Right lobe of liver (tissue), 6 donors: ENCODE results near the gene MSRB1. TPM values are rescaled to one million over a fixed set of nuclear protein-coding genes. Genes with fewer than 3 reads are reported as not detected.

Source experiments
- ATAC-seq, 4 donors: fragments of 200-7000 bp; cut with Tn5 transposase; one replicate each; pipeline ENCODE4 v1.9.1; 2020; ENCODE audit warnings: mild to moderate bottlenecking in 4 of 4, moderate library complexity in 4 of 4
- DNase-seq, 3 donors: peaks; one replicate each; pipeline ENCODE4 v3.0.0-alpha.2; 2020
- H3K27ac ChIP-seq, 3 donors: fragments of 200-600 bp; one replicate each; pipeline ENCODE4 v1.8.0; 2022
- H3K27me3 ChIP-seq, 2 donors: fragments of 200-600 bp; one replicate each; pipeline ENCODE4 v1.8.0; 2022
- H3K36me3 ChIP-seq, 4 donors: fragments of 200-600 bp; sonication (generic) in 1 of 4; one replicate each; pipeline versions ENCODE4 v1.5.1 to v1.8.0; 2017 to 2022; ENCODE audit warnings: control low read depth in 1 of 4
- H3K4me1 ChIP-seq, 4 donors: fragments of 200-600 bp; sonication (generic) in 1 of 4; one replicate each; pipeline versions ENCODE4 v1.5.1 to v1.8.0; 2017 to 2022; ENCODE audit warnings: control low read depth in 1 of 4
- H3K4me3 ChIP-seq, 3 donors: fragments of 200-600 bp; one replicate each; pipeline ENCODE4 v1.8.0; 2022
- H3K9me3 ChIP-seq, 4 donors: fragments of 200-600 bp; sonication (generic) in 1 of 4; one replicate each; pipeline versions ENCODE4 v1.5.1 to v1.8.0; 2017 to 2022; ENCODE audit warnings: control low read depth in 1 of 4
- CTCF ChIP-seq, 4 donors: fragments of 200-600 bp in 3 of 4; fragments of 450-650 bp in 1 of 4; IDR thresholded peaks; one replicate each; pipeline versions ENCODE4 v1.5.1 to v1.8.0; 2016 to 2022; ENCODE audit warnings: antibody characterized with exemption in 4 of 4, mild to moderate bottlenecking in 2 of 4
- POLR2A ChIP-seq: fragments of 450-650 bp; IDR thresholded peaks from one replicate; pipeline ENCODE4 v1.6.1; 2017; ENCODE audit warnings: antibody characterized with exemption, mild to moderate bottlenecking
- WGBS: methylation state at CpG from one replicate; pipeline ENCODE4 v1.1.6; 2018; ENCODE audit warnings: low coverage, low lambda C conversion rate; ENCODE audit not compliant: insufficient coverage; ENCODE audit errors: missing lambda C conversion rate; 5-methylcytosine and 5-hydroxymethylcytosine counted together
- intact Hi-C, 2 donors: fragments of 100-400 bp; cut with DNase I; formaldehyde crosslinking; loops; one replicate each; pipeline versions ENCODE4 v1.11.2 to v1.14.1; 2022
- total RNA-seq, 6 experiments: library from RNA; depleted of rRNA in 2 of 6; stranded (reverse); fragments of >200 nt in 2 of 6; fragmentation: NEBNext Ultra II Directional in 3 of 6; extraction: Animal tissue kit (Norgen Biotek cat#: 25700) in 3 of 6; gene quantifications; one replicate each; pipeline versions ENCODE4 v1.1.0 to v1.2.4, GENCODE V29; 2016 to 2023
- donor health status: DM: no; HTN: yes; CAD: no.
- donor health status: DM: no; HTN: no; CAD: no.
- donor health status: DM: no; HTN: no; CAD: no.
- donor health status: DM: no; HTN: yes; CAD: no.
- donor health status: DM: no; HTN: yes; CAD: no.

The MSRB1 gene
- total RNA-seq, 6 experiments from 2014 or later: 63.4 to 121 (median 98.5) TPM

GRCh38 chr16:1985466-1986150 is 42.6 kb upstream of the MSRB1 start:
- intact Hi-C loops: no loop called here
- Histone ChIP-seq H3K36me3 (peaks cover 0 to 13% (median 0%) of the 10 kb centered on the region in 4 donors), H3K27ac (no peak overlapping the region), H3K9me3 (no peaks in the 10 kb centered on the region), H3K27me3 (peaks cover 0 to 3% of the 10 kb centered on the region in 2 donors), H3K4me3 (peak overlapping the region in 1 of 3 donors; percentile 75), H3K4me1 (peaks cover 0 to 18% (median 10%) of the 10 kb centered on the region in 4 donors)
- no CpG with 5 or more reads among the region's 14 CpGs for WGBS
- DNase-seq (no peak), ATAC-seq (no peak)
- TF ChIP-seq POLR2A (no peak), CTCF (IDR thresholded peaks at IDR 0.05) (no peak)

GRCh38 chr16:1984347-1985225 is 41.6 kb upstream of the MSRB1 start:
- TF ChIP-seq CTCF (IDR thresholded peaks at IDR 0.05) (no peak), POLR2A (no peak)
- H3K4me1 ChIP-seq: peaks cover 0 to 18% (median 8%) of the 10 kb centered on the region in 4 donors
- DNase-seq (peak; percentile 69 to 79 (median 78)), ATAC-seq (peak; percentile 4 to 41 (median 28))
- H3K4me3 ChIP-seq: peak overlapping the region; percentile 75 to 98 (median 91)
- H3K27me3 ChIP-seq: no peaks in the 10 kb centered on the region
- peaks cover 0 to 13% (median 0%) of the 10 kb centered on the region in 4 donors for H3K36me3 ChIP-seq
- 4% methylated on average over 24 of the region's 58 CpGs for WGBS
- intact Hi-C loops: no loop called here
- no peaks in the 10 kb centered on the region for H3K9me3 ChIP-seq
- peak overlapping the region; percentile 72 to 79 (median 78) for H3K27ac ChIP-seq

- intact Hi-C loops: no loop called here
- Histone ChIP-seq H3K27ac (peak within 1 kb of the TSS; percentile 72 to 79 (median 78)), H3K4me3 (peak within 1 kb of the TSS; percentile 75 to 98 (median 91)), H3K9me3 (no peaks in the 10 kb centered on the region), H3K4me1 (peaks cover 0 to 18% (median 8%) of the 10 kb centered on the region in 4 donors), H3K27me3 (no peaks in the 10 kb centered on the region), H3K36me3 (peaks cover 0 to 13% (median 0%) of the 10 kb centered on the region in 4 donors)
- DNase-seq (peak; percentile 94 to 97 (median 96)), ATAC-seq (peak; percentile 87 to 96 (median 92))
- WGBS: no CpG with 5 or more reads among the region's 109 CpGs
- peak; percentile 78 for TF ChIP-seq POLR2A
- TF ChIP-seq CTCF (IDR thresholded peaks at IDR 0.05): peak; percentile 12 to 69 (median 50)
Observed at GRCh38 chr16:1983544-1984346, 40.7 kb upstream of the MSRB1 start, which contains the start of gene GFER. Gene GFER (plus strand): TSS chr16:1984193. CDS start chr16:1984219, 26 bp downstream.

- no peaks in the 10 kb centered on the region for H3K27me3 ChIP-seq
- 26% methylated on average over 14 of the region's 19 CpGs for WGBS
- peaks cover 0 to 17% (median 0%) of the 10 kb centered on the region in 4 donors for H3K36me3 ChIP-seq
- ATAC-seq (no peak), DNase-seq (no peak)
- H3K27ac ChIP-seq: peak overlapping the region; percentile 39 to 78 (median 53)
- peak overlapping the region; percentile 75 to 98 (median 91) for H3K4me3 ChIP-seq
- H3K9me3 ChIP-seq: no peaks in the 10 kb centered on the region
- H3K4me1 ChIP-seq: peaks cover 0 to 18% (median 8%) of the 10 kb centered on the region in 4 donors
- intact Hi-C loops: no loop called here
- no peak for TF ChIP-seq POLR2A
- TF ChIP-seq CTCF (IDR thresholded peaks at IDR 0.05): no peak
Observed at GRCh38 chr16:1982991-1983543, 40.1 kb upstream of the MSRB1 start.
